SK-N-SH (cell line): ENCODE measurements around the gene MB. TPM values are rescaled to one million over a fixed set of nuclear protein-coding genes. Genes with fewer than 3 reads are reported as not detected.

Source experiments
- CTCF ChIA-PET: fragments of 300-600, 350-600 bp; formaldehyde crosslinking; extraction: SDS; loops from one replicate; lab custom pipeline; 2021; lab: Yijun Ruan, JAX
- POLR2A ChIA-PET: fragments of 350-600 bp; sonication (Branson Sonifier 250); formaldehyde crosslinking; extraction: SDS; loops from one replicate; lab custom pipeline; 2020; ENCODE audit warnings: antibody characterized with exemption, inconsistent platforms; lab: Yijun Ruan, JAX
- DNase-seq: peaks from one replicate; pipeline ENCODE4 v3.0.0; 2012
- H2AFZ ChIP-seq: fragments of 200-600 bp; sonication (generic); 2 replicates; pipeline ENCODE4 v1.8.1; 2016; ENCODE audit warnings: antibody characterized with exemption, mild to moderate bottlenecking, low read depth
- H3F3A ChIP-seq: fragments of 200-600 bp; sonication (generic); replicated peaks from 2 replicates; pipeline ENCODE3; 2016; ENCODE audit warnings: antibody characterized with exemption, mild to moderate bottlenecking; ENCODE audit not compliant: insufficient read depth
- H3K27ac ChIP-seq, 2 experiments: fragments of 200-500 bp in 1 of 2; fragments of 200-600 bp in 1 of 2; sonication (Bioruptor generic) in 1 of 2; sonication (generic), shearing (Covaris generic) in 1 of 2; 2 replicates each; pipeline versions ENCODE4 v1.5.1 to v1.6.1; 2014 to 2016; ENCODE audit warnings: low read depth in 2 of 2, inconsistent platforms in 1 of 2, low read length in 1 of 2, mild to moderate bottlenecking in 1 of 2, mixed read lengths in 1 of 2
- H3K27me3 ChIP-seq: fragments of 200-600 bp; sonication (generic), shearing (Covaris generic); 2 replicates; pipeline ENCODE4 v1.6.1; 2016; ENCODE audit warnings: mixed run types; ENCODE audit not compliant: insufficient read depth
- H3K36me3 ChIP-seq, 2 experiments: fragments of 200-500 bp in 1 of 2; fragments of 200-600 bp in 1 of 2; sonication (Bioruptor generic) in 1 of 2; sonication (generic) in 1 of 2; replicated peaks in 1 of 2; 2 replicates each; pipeline versions ENCODE3 to v1.5.1; 2014 to 2016; ENCODE audit warnings: low read length in 1 of 2, mild to moderate bottlenecking in 1 of 2; ENCODE audit not compliant: insufficient read depth in 2 of 2, control insufficient read depth in 1 of 2
- H3K4me1 ChIP-seq, 2 experiments: fragments of 200-500 bp in 1 of 2; fragments of 200-600 bp in 1 of 2; sonication (Bioruptor generic) in 1 of 2; sonication (generic), shearing (Covaris generic) in 1 of 2; 2 replicates each; pipeline versions ENCODE4 v1.5.1 to v1.6.1; 2014 to 2016; ENCODE audit warnings: low read depth in 1 of 2, low read length in 1 of 2, mixed run types in 1 of 2; ENCODE audit not compliant: insufficient read depth in 2 of 2, control insufficient read depth in 1 of 2
- H3K4me2 ChIP-seq: fragments of 200-600 bp; sonication (generic), shearing (Covaris generic); 2 replicates; pipeline ENCODE4 v1.6.1; 2017; ENCODE audit warnings: mixed run types
- H3K4me3 ChIP-seq, 2 experiments: fragments of 200-500 bp in 1 of 2; fragments of 200-600 bp in 1 of 2; sonication (Bioruptor generic) in 1 of 2; sonication (generic), shearing (Covaris generic) in 1 of 2; 2 replicates each; pipeline versions ENCODE4 v1.5.1 to v1.8.1; 2014 to 2016; ENCODE audit warnings: low read depth in 2 of 2, inconsistent platforms in 1 of 2, low read length in 1 of 2, mild to moderate bottlenecking in 1 of 2, mixed read lengths in 1 of 2, moderate library complexity in 1 of 2
- H3K79me2 ChIP-seq: fragments of 200-600 bp; sonication (generic); 2 replicates; pipeline ENCODE4 v1.8.1; 2017; ENCODE audit warnings: mild to moderate bottlenecking; ENCODE audit not compliant: insufficient read depth
- H3K9ac ChIP-seq: fragments of 200-600 bp; sonication (generic); 2 replicates; pipeline ENCODE4 v1.6.1; 2017; ENCODE audit warnings: mixed run types
- H3K9me2 ChIP-seq: fragments of 200-600 bp; sonication (generic); 2 replicates; pipeline ENCODE4 v1.6.1; 2017; ENCODE audit warnings: mixed run types
- H3K9me3 ChIP-seq: fragments of 200-600 bp; sonication (generic); 2 replicates; pipeline ENCODE4 v1.6.1; 2017; ENCODE audit warnings: mixed run types, mild to moderate bottlenecking, moderate library complexity
- H4K20me1 ChIP-seq: fragments of 200-600 bp; sonication (generic); 2 replicates; pipeline ENCODE4 v1.6.1; 2017; ENCODE audit warnings: mild to moderate bottlenecking, mixed run types; ENCODE audit not compliant: insufficient read depth
- CTCF ChIP-seq: fragments of 200-600 bp; sonication (generic); IDR thresholded peaks from 2 replicates; pipeline ENCODE4 v1.6.1; 2017; ENCODE audit warnings: antibody characterized with exemption, mild to moderate bottlenecking, moderate library complexity
- EP300 ChIP-seq, 2 experiments: IDR thresholded peaks; 2 replicates each; pipeline versions ENCODE4 v1.4.0 to v1.6.1; 2012; ENCODE audit warnings: borderline replicate concordance in 1 of 2, low read depth in 1 of 2, low read length in 1 of 2
- EZH2phosphoT487 ChIP-seq: fragments of 200-600 bp; sonication (generic); IDR thresholded peaks from 2 replicates; pipeline ENCODE4 v1.6.1; 2017; ENCODE audit warnings: low read depth, mixed run types, mild to moderate bottlenecking, antibody characterized with exemption, moderate library complexity, borderline replicate concordance
- IRF3 ChIP-seq: fragments of 150-350 bp; IDR thresholded peaks from 2 replicates; pipeline ENCODE4 v1.6.1; 2016; ENCODE audit warnings: mild to moderate bottlenecking, low read depth, low read length
- JUND ChIP-seq: IDR thresholded peaks from 2 replicates; pipeline ENCODE4 v1.4.0; 2012
- POLR2AphosphoS5 ChIP-seq: IDR thresholded peaks from 2 replicates; pipeline ENCODE4 v1.6.1; 2012; ENCODE audit warnings: low read depth, low read length
- RAD21 ChIP-seq: IDR thresholded peaks from 2 replicates; pipeline ENCODE4 v1.6.1; 2012; ENCODE audit warnings: mild to moderate bottlenecking, low read length
- REST ChIP-seq: IDR thresholded peaks from 2 replicates; pipeline ENCODE4 v1.6.1; 2012; ENCODE audit warnings: mild to moderate bottlenecking, low read depth, low read length, moderate library complexity
- RFX5 ChIP-seq: IDR thresholded peaks from 2 replicates; pipeline ENCODE4 v1.6.1; 2012; ENCODE audit warnings: mild to moderate bottlenecking, improper control_type of control experiment, low read length
- SIN3A ChIP-seq: IDR thresholded peaks from 2 replicates; pipeline ENCODE4 v1.6.1; 2012; ENCODE audit warnings: low read depth, mild to moderate bottlenecking, low read length, moderate library complexity, borderline replicate concordance
- SMC3 ChIP-seq: IDR thresholded peaks from 2 replicates; pipeline ENCODE4 v1.6.1; 2012; ENCODE audit warnings: low read depth, low read length, improper control_type of control experiment
- TAF1 ChIP-seq: IDR thresholded peaks from 2 replicates; pipeline ENCODE4 v1.6.1; 2012; ENCODE audit warnings: low read depth, mild to moderate bottlenecking, low read length, moderate library complexity, borderline replicate concordance
- YY1 ChIP-seq: IDR thresholded peaks from 2 replicates; pipeline ENCODE4 v1.4.0; 2012; ENCODE audit warnings: low read depth, mild to moderate bottlenecking
- ZBTB33 ChIP-seq: IDR thresholded peaks from 2 replicates; pipeline ENCODE4 v1.4.0; 2012; ENCODE audit warnings: low read depth, borderline replicate concordance
- WGBS: methylation state at CpG from one replicate; pipeline ENCODE4 v1.1.6; 2017; ENCODE audit warnings: low lambda C conversion rate; 5-methylcytosine and 5-hydroxymethylcytosine counted together
- polyA plus RNA-seq, 3 experiments: library from polyadenylated mRNA; depleted of rRNA; stranded (reverse); fragments of >200 nt; gene quantifications; 2 replicates each; pipeline ENCODE4 v1.2.3, GENCODE V29; 2012

Gene MB
- polyA plus RNA-seq, 1 of the 3 experiments (the other 2 are of a cell fraction) = 0.95 TPM

- no peak for TF ChIP-seq IRF3
- no peak for TF ChIP-seq EP300 (IDR thresholded peaks at IDR 0.05; ENCODE audit: borderline replicate concordance in 1 of 2, low read depth in 1 of 2, low read length in 1 of 2)
Observed at GRCh38 chr22:35632935-35633334, 15.8 kb upstream of the MB start (continued).

GRCh38 chr22:35631597-35631996 lies 14.5 kb upstream of the MB start:
- TF ChIP-seq CTCF (peak; percentile 61), ZBTB33 (no peak), SIN3A (no peak), SMC3 (peak; percentile 25; the same call in 1 of the 2 replicates), POLR2AphosphoS5 (no peak), IRF3 (no peak), TAF1 (no peak), RAD21 (peak; percentile 74), REST (no peak), JUND (no peak), EZH2phosphoT487 (no peak), YY1 (no peak), RFX5 (no peak)
- TF ChIP-seq, all 33 proteins: peak for 3
- Histone ChIP-seq H3K79me2 (no peaks in the 10 kb centered on the region), H3K27ac (no peak overlapping the region), H3K4me2 (no peak overlapping the region), H4K20me1 (no peaks in the 10 kb centered on the region), H3K36me3 (no peaks in the 10 kb centered on the region), H3K4me3 (no peak overlapping the region; a peak in 1 of 4 replicates), H3F3A (peaks cover 28% of the 10 kb centered on the region), H3K9me3 (no peaks in the 10 kb centered on the region), H3K27me3 (no peaks in the 10 kb centered on the region), H3K4me1 (peaks cover 5 to 15% of the 10 kb centered on the region in 2 experiments; a peak in 1 of 4 replicates), H3K9ac (no peak overlapping the region), H3K9me2 (no peaks in the 10 kb centered on the region), H2AFZ (no peak overlapping the region)
- 69% methylated on average over 5 of the region's 5 CpGs for WGBS
- POLR2A ChIA-PET = no interaction called here
- CTCF ChIA-PET = interaction anchor here (0.8 to 2.4 kb wide), 20 partner anchors 10 to 444 kb away, joined by 3 to 11 read pairs (median 4); partner anchors contain the start of gene MB
- DNase-seq = peak; percentile 60
